IMR-90 (cell line): ENCODE data around the gene AHCYL2. TPM values are rescaled to one million over a fixed set of nuclear protein-coding genes. Genes with fewer than 3 reads are reported as not detected.

Experiments used
- ATAC-seq: fragments of 200-7000 bp; cut with Tn5 transposase; 2 replicates; pipeline ENCODE4 v1.9.1; 2020; ENCODE audit warnings: low read depth, mild to moderate bottlenecking, moderate library complexity
- BruUV-seq: library from RNA; stranded (reverse); fragments of 400-500 nt; replicated peaks from 2 replicates; lab custom pipeline; 2021; lab: Mats Ljungman, UMichigan
- CTCF ChIA-PET: fragments of 300-600 bp; formaldehyde crosslinking; extraction: SDS; loops from one replicate; lab custom pipeline; 2021; ENCODE audit warnings: antibody characterized with exemption; lab: Yijun Ruan, JAX
- POLR2A ChIA-PET: fragments of 300-600 bp; sonication (Branson Sonifier 250); formaldehyde crosslinking; loops from one replicate; lab custom pipeline; 2022; ENCODE audit warnings: antibody characterized with exemption; ENCODE audit not compliant: unreplicated experiment; lab: Charles Lee
- DNase-seq: peaks from one replicate; pipeline ENCODE4 v3.0.0; 2013
- H2AFZ ChIP-seq: replicated peaks from 2 replicates; pipeline ENCODE3; 2013; ENCODE audit warnings: low read length, mild to moderate bottlenecking; ENCODE audit not compliant: poor library complexity
- H2AK5ac ChIP-seq: 2 replicates; pipeline ENCODE4 v1.6.1; 2013; ENCODE audit warnings: low read depth, low read length, inconsistent platforms
- H2AK9ac ChIP-seq: replicated peaks from 2 replicates; pipeline ENCODE3; 2013; ENCODE audit warnings: mild to moderate bottlenecking, low read depth, low read length, moderate library complexity; ENCODE audit not compliant: poor library complexity
- H2BK120ac ChIP-seq: 2 replicates; pipeline ENCODE4 v1.6.1; 2013; ENCODE audit warnings: low read depth, low read length, inconsistent platforms
- H2BK15ac ChIP-seq: 3 replicates; pipeline ENCODE4 v1.6.1; 2013; ENCODE audit warnings: low read depth, low read length, inconsistent platforms
- H2BK20ac ChIP-seq: 2 replicates; pipeline ENCODE4 v1.6.1; 2013; ENCODE audit warnings: low read depth, mild to moderate bottlenecking, inconsistent platforms, low read length, moderate library complexity
- H2BK5ac ChIP-seq: 2 replicates; pipeline ENCODE4 v1.6.1; 2013; ENCODE audit warnings: mild to moderate bottlenecking, low read depth, low read length, inconsistent platforms; ENCODE audit not compliant: poor library complexity, severe bottlenecking
- H3K14ac ChIP-seq: replicated peaks from 2 replicates; pipeline ENCODE4 v1.6.1; 2013; ENCODE audit warnings: low read depth, low read length, inconsistent platforms
- H3K18ac ChIP-seq: 2 replicates; pipeline ENCODE4 v1.6.1; 2013; ENCODE audit warnings: low read depth, low read length, control low read depth
- H3K23ac ChIP-seq: 2 replicates; pipeline ENCODE4 v1.6.1; 2013; ENCODE audit warnings: low read depth, low read length, inconsistent platforms
- H3K27ac ChIP-seq: 2 replicates; pipeline ENCODE4 v1.5.1; 2013; ENCODE audit warnings: mild to moderate bottlenecking, control low read depth, low read length; ENCODE audit not compliant: insufficient read depth
- H3K27me3 ChIP-seq: 2 replicates; pipeline ENCODE4 v1.6.1; 2013; ENCODE audit warnings: low read length; ENCODE audit not compliant: control insufficient read depth, insufficient read depth
- H3K36me3 ChIP-seq: 2 replicates; pipeline ENCODE4 v1.6.1; 2013; ENCODE audit warnings: low read length, mixed read lengths; ENCODE audit not compliant: control insufficient read depth, insufficient read depth
- H3K4ac ChIP-seq: 2 replicates; pipeline ENCODE4 v1.6.1; 2013; ENCODE audit warnings: low read depth, low read length, inconsistent platforms
- H3K4me1 ChIP-seq: 2 replicates; pipeline ENCODE4 v1.6.1; 2013; ENCODE audit warnings: low read length, mixed read lengths; ENCODE audit not compliant: control insufficient read depth, insufficient read depth
- H3K4me2 ChIP-seq: 2 replicates; pipeline ENCODE4 v1.6.1; 2013; ENCODE audit warnings: low read depth, mild to moderate bottlenecking, control low read depth, low read length, moderate library complexity
- H3K4me3 ChIP-seq: 2 replicates; pipeline ENCODE4 v1.5.1; 2013; ENCODE audit warnings: low read depth, mild to moderate bottlenecking, control low read depth, low read length, moderate library complexity; ENCODE audit not compliant: insufficient read depth
- H3K56ac ChIP-seq: 2 replicates; pipeline ENCODE4 v1.6.1; 2013; ENCODE audit warnings: low read length, inconsistent platforms; ENCODE audit not compliant: insufficient read depth; ENCODE audit errors: extremely low read depth
- H3K79me1 ChIP-seq, 2 experiments: 2 replicates each; pipeline ENCODE4 v1.6.1; 2013; ENCODE audit warnings: low read length in 2 of 2, inconsistent platforms in 1 of 2, low read depth in 1 of 2
- H3K9ac ChIP-seq: 2 replicates; pipeline ENCODE4 v1.6.1; 2013; ENCODE audit warnings: low read depth, low read length, control low read depth
- H3K9me1 ChIP-seq: 2 replicates; pipeline ENCODE4 v1.6.1; 2013; ENCODE audit warnings: low read length, inconsistent platforms; ENCODE audit not compliant: insufficient read depth
- H3K9me3 ChIP-seq: 2 replicates; pipeline ENCODE4 v1.6.1; 2013; ENCODE audit warnings: low read length; ENCODE audit not compliant: control insufficient read depth, insufficient read depth
- H4K20me1 ChIP-seq: 2 replicates; pipeline ENCODE4 v1.6.1; 2013; ENCODE audit warnings: low read length, inconsistent platforms; ENCODE audit not compliant: insufficient read depth
- H4K5ac ChIP-seq: 2 replicates; pipeline ENCODE4 v1.6.1; 2013; ENCODE audit warnings: mild to moderate bottlenecking, low read depth, low read length, control low read depth
- H4K8ac ChIP-seq, 2 experiments: 2 replicates each; pipeline ENCODE4 v1.6.1; 2013; ENCODE audit warnings: low read depth in 2 of 2, low read length in 2 of 2, control low read depth in 1 of 2, inconsistent platforms in 1 of 2
- H4K91ac ChIP-seq: 2 replicates; pipeline ENCODE4 v1.6.1; 2013; ENCODE audit warnings: low read depth, low read length, inconsistent platforms; ENCODE audit not compliant: insufficient read depth
- CEBPB ChIP-seq: IDR thresholded peaks from 2 replicates; pipeline ENCODE4 v1.6.1; 2012; ENCODE audit warnings: low read depth, low read length, improper control_type of control experiment
- CHD1 ChIP-seq: IDR thresholded peaks from 2 replicates; pipeline ENCODE4 v1.6.1; 2012; ENCODE audit warnings: low read depth, low read length, improper control_type of control experiment
- ELK1 ChIP-seq: fragments of 150-350 bp; IDR thresholded peaks from 2 replicates; pipeline ENCODE4 v1.6.1; 2016; ENCODE audit warnings: low read depth, mild to moderate bottlenecking, low read length, moderate library complexity, borderline replicate concordance
- FOS ChIP-seq: fragments of 150-350 bp; IDR thresholded peaks from 2 replicates; pipeline ENCODE4 v1.6.1; 2016; ENCODE audit warnings: low read depth, low read length
- MAFK ChIP-seq: IDR thresholded peaks from 2 replicates; pipeline ENCODE4 v1.6.1; 2012; ENCODE audit warnings: low read depth, low read length, improper control_type of control experiment
- MAZ ChIP-seq: IDR thresholded peaks from 2 replicates; pipeline ENCODE4 v1.6.1; 2012; ENCODE audit warnings: low read depth, mild to moderate bottlenecking, low read length, improper control_type of control experiment, moderate library complexity, borderline replicate concordance
- MXI1 ChIP-seq: IDR thresholded peaks from 2 replicates; pipeline ENCODE4 v1.6.1; 2012; ENCODE audit warnings: low read depth, mild to moderate bottlenecking, low read length, moderate library complexity, borderline replicate concordance
- NFE2L2 ChIP-seq: fragments of 150-350 bp; IDR thresholded peaks from 2 replicates; pipeline ENCODE4 v1.6.1; 2016; ENCODE audit warnings: low read depth, mild to moderate bottlenecking, low read length
- POLR2A ChIP-seq: IDR thresholded peaks from 2 replicates; pipeline ENCODE4 v1.6.1; 2012; ENCODE audit warnings: mild to moderate bottlenecking, low read depth, low read length
- RAD21 ChIP-seq: IDR thresholded peaks from 2 replicates; pipeline ENCODE4 v1.6.1; 2012; ENCODE audit warnings: low read length, improper control_type of control experiment
- RCOR1 ChIP-seq: IDR thresholded peaks from 2 replicates; pipeline ENCODE4 v1.6.1; 2012; ENCODE audit warnings: mild to moderate bottlenecking, low read length, improper control_type of control experiment; ENCODE audit not compliant: insufficient replicate concordance
- RFX5 ChIP-seq: IDR thresholded peaks from 2 replicates; pipeline ENCODE4 v1.8.0; 2012; ENCODE audit warnings: low read depth, mild to moderate bottlenecking, low read length, moderate library complexity
- SMC3 ChIP-seq: fragments of 150-350 bp; IDR thresholded peaks from 2 replicates; pipeline ENCODE4 v1.6.1; 2016; ENCODE audit warnings: low read depth, mild to moderate bottlenecking, antibody characterized with exemption, low read length, moderate library complexity
- WGBS, 2 experiments: methylation state at CpG; one replicate each; pipeline versions ENCODE4 v1.1.5 to v1.1.7; 2013; ENCODE audit warnings: missing lambda C conversion rate in 2 of 2; ENCODE audit not compliant: insufficient read length in 1 of 2; ENCODE audit errors: extremely low coverage in 2 of 2; 5-methylcytosine and 5-hydroxymethylcytosine counted together
- dilution Hi-C: fragments of 300-500 bp; cut with HindIII; formaldehyde crosslinking; loops from one replicate; pipeline ENCODE4 v1.14.3; 2018; ENCODE audit warnings: low sequenced_read_pairs; ENCODE audit not compliant: unreplicated experiment
- in situ Hi-C: fragments of 300-500 bp; cut with MboI; formaldehyde crosslinking; loops from 3 replicates; pipeline ENCODE4 v1.14.3; 2019; ENCODE audit warnings: low sequenced_read_pairs, inconsistent platforms, mixed read lengths
- intact Hi-C: fragments of 100-400 bp; cut with micrococcal nuclease; formaldehyde crosslinking; loops from 2 replicates; pipeline ENCODE4 v1.10.0; 2022
- polyA plus RNA-seq, 3 experiments: library from polyadenylated mRNA; depleted of rRNA; stranded (reverse); fragments of >200 nt; gene quantifications; 2 replicates each; pipeline ENCODE4 v1.2.3, GENCODE V29; 2012; ENCODE audit warnings: low replicate concordance in 1 of 3
- total RNA-seq: library from RNA; depleted of rRNA; stranded (reverse); fragments of >200 nt; gene quantifications from 2 replicates; pipeline ENCODE4 v1.2.3, GENCODE V29; 2012
- TF ChIP-seq, protein P1 (sequence below): conservative IDR thresholded peaks from 2 replicates; pipeline ENCODE4 v1.5.1; 2012; ENCODE audit warnings: mild to moderate bottlenecking, low read depth, low read length, improper control_type of control experiment
- TF ChIP-seq, protein P2 (sequence below): fragments of 150-350 bp; IDR thresholded peaks from 2 replicates; pipeline ENCODE4 v1.6.1; 2017; ENCODE audit warnings: mild to moderate bottlenecking, antibody characterized with exemption, low read length, low read depth

AHCYL2 gene
- total and polyA plus RNA-seq, 2 of the 4 experiments (the other 2 are of a cell fraction), result 5.7 to 7.6 TPM

- TF ChIP-seq MAZ (no peak), ELK1 (no peak), CHD1 (no peak), MXI1 (no peak), SMC3 (no peak), RCOR1 (no peak), CEBPB (no peak), RFX5 (no peak), NFE2L2 (no peak), POLR2A (no peak), RAD21 (no peak), MAFK (no peak), FOS (no peak)
- TF ChIP-seq, protein P1, sequence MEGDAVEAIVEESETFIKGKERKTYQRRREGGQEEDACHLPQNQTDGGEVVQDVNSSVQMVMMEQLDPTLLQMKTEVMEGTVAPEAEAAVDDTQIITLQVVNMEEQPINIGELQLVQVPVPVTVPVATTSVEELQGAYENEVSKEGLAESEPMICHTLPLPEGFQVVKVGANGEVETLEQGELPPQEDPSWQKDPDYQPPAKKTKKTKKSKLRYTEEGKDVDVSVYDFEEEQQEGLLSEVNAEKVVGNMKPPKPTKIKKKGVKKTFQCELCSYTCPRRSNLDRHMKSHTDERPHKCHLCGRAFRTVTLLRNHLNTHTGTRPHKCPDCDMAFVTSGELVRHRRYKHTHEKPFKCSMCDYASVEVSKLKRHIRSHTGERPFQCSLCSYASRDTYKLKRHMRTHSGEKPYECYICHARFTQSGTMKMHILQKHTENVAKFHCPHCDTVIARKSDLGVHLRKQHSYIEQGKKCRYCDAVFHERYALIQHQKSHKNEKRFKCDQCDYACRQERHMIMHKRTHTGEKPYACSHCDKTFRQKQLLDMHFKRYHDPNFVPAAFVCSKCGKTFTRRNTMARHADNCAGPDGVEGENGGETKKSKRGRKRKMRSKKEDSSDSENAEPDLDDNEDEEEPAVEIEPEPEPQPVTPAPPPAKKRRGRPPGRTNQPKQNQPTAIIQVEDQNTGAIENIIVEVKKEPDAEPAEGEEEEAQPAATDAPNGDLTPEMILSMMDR, result no peak
- TF ChIP-seq, protein P2, sequence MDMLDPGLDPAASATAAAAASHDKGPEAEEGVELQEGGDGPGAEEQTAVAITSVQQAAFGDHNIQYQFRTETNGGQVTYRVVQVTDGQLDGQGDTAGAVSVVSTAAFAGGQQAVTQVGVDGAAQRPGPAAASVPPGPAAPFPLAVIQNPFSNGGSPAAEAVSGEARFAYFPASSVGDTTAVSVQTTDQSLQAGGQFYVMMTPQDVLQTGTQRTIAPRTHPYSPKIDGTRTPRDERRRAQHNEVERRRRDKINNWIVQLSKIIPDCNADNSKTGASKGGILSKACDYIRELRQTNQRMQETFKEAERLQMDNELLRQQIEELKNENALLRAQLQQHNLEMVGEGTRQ, result no peak
- no peak for DNase-seq
- dilution Hi-C loops (no loop called here), in situ Hi-C loops (no loop called here), intact Hi-C loops (no loop called here)
- Histone ChIP-seq H3K9me1 (no peaks in the 10 kb centered on the region), H3K79me1 (no peaks in the 10 kb centered on the region), H3K4me1 (no peaks in the 10 kb centered on the region), H3K9me3 (no peaks in the 10 kb centered on the region), H4K8ac (no peak overlapping the region), H2BK5ac (no peak overlapping the region), H4K5ac (no peak overlapping the region), H3K23ac (no peak overlapping the region), H3K27me3 (no peaks in the 10 kb centered on the region), H3K4ac (no peak overlapping the region), H3K4me3 (no peak overlapping the region), H2AK9ac (no peak overlapping the region), H2BK20ac (no peak overlapping the region), H3K36me3 (no peaks in the 10 kb centered on the region), H4K91ac (no peak overlapping the region), H3K27ac (no peak overlapping the region), H3K4me2 (no peak overlapping the region), H2AK5ac (no peak overlapping the region), H2BK120ac (no peak overlapping the region), H2BK15ac (no peak overlapping the region), H3K18ac (no peak overlapping the region), H3K56ac (no peak overlapping the region), H4K20me1 (no peaks in the 10 kb centered on the region), H3K9ac (no peak overlapping the region), H3K14ac (no peak overlapping the region), H2AFZ (no peak overlapping the region)
- POLR2A ChIA-PET, result no interaction called here
- BruUV-seq, result no TSS peak
- no peak for ATAC-seq
- 90% methylated on average over 2 of the region's 8 CpGs; no CpG with 5 or more reads in 1 of the 2 experiments for WGBS, 2 experiments
- CTCF ChIA-PET, result interaction anchor here (0.6 to 1.0 kb wide), 2 partner anchors 17 to 33 kb away, joined by 3 to 4 read pairs; no protein-coding TSS in a partner anchor
These were observed 13.7 kb downstream of the AHCYL2 start for GRCh38 chr7:129238546-129238945.
